ENCODE measurements around the gene PRSS56.
"Not testable (repeated sequence)": the region's sequence is repeated elsewhere in the genome, so short reads cannot be mapped to it uniquely, and the experiment has no call there.

PRSS56 gene

GRCh38 chr2:232526372-232526941 lies 6.3 kb downstream of the PRSS56 start:
- DNase-seq: no peak

- no peak for DNase-seq
These were observed 7.8 kb downstream of the PRSS56 start for GRCh38 chr2:232527905-232528470.

GRCh38 chr2:232528746-232529460 lies 8.7 kb downstream of the PRSS56 start:
- no peak for DNase-seq

- DNase-seq: no peak
These were observed 9.8 kb downstream of the PRSS56 start for GRCh38 chr2:232529806-232530547.

- no peak for DNase-seq
These were observed 10.6 kb downstream of the PRSS56 start for GRCh38 chr2:232530626-232531260.

- DNase-seq: no peak
These were observed 12.2 kb downstream of the PRSS56 start for GRCh38 chr2:232532419-232532818.

- not testable (repeated sequence) for DNase-seq
These were observed 12.6 kb downstream of the PRSS56 start for GRCh38 chr2:232532821-232533220.

- no peak for DNase-seq
These were observed 13.9 kb downstream of the PRSS56 start for GRCh38 chr2:232533944-232534710.

GRCh38 chr2:232534940-232535651 lies 14.9 kb downstream of the PRSS56 start:
- DNase-seq: no peak

GRCh38 chr2:232535761-232536530 lies 15.8 kb downstream of the PRSS56 start:
- DNase-seq: no peak

- no peak for DNase-seq
These were observed 16.9 kb downstream of the PRSS56 start for GRCh38 chr2:232537079-232537478.

- DNase-seq: no peak
These were observed 17.3 kb downstream of the PRSS56 start for GRCh38 chr2:232537499-232537898.

- DNase-seq: no peak
These were observed 18.5 kb downstream of the PRSS56 start for GRCh38 chr2:232538671-232539070.

- no peak for DNase-seq
These were observed 19.4 kb downstream of the PRSS56 start, which contains the start of gene CHRNG for GRCh38 chr2:232539298-232540231. TSS of gene CHRNG (plus strand) at chr2:232539692. CDS start at chr2:232539748, 56 bp downstream.

GRCh38 chr2:232540441-232541041 lies 20.4 kb downstream of the PRSS56 start:
- no peak for DNase-seq

- DNase-seq: no peak
These were observed 21.2 kb downstream of the PRSS56 start for GRCh38 chr2:232541195-232541960.

GRCh38 chr2:232541961-232542714 lies 21.9 kb downstream of the PRSS56 start:
- DNase-seq: no peak
